Measurements from ENCODE around the gene ZSWIM6. TPM values are rescaled to one million over a fixed set of nuclear protein-coding genes. Genes with fewer than 3 reads are reported as not detected.

Gene ZSWIM6
- total and polyA plus RNA-seq, 8 donors, result 2.9 to 39.3 (median 15.4) TPM

DNA sequence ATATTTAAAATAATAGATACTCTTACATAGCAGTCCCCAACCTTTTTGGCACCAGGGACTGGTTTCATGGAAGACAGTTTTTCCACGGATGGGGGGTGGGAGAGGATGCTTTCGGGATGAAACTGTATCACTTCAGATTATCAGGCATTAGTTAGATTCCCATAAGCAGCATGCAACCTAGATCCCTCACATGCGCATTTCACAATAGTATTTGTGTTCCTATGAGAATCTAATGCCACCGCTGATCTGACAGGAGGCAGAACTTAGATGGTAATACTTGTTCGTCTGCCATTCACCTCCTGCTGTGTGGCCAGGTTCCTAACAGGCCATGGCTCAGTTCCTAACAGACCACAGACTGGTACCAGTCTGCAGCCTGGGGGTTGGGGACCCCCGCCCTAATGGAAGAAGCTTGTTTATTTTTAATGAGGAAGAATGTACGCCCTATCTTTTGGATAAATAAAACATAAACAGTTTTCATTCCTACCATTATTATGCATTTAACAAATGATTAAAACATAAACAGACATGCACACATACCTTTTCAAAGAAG, 187.7 kb downstream of the ZSWIM6 start:
- TF ChIP-seq EP300 (IDR thresholded peaks at IDR 0.05) (no peak), POLR2AphosphoS5 (IDR thresholded peaks at IDR 0.05) (no peak), POLR2A (IDR thresholded peaks at IDR 0.05) (no peak)
- TF ChIP-seq, protein P1, sequence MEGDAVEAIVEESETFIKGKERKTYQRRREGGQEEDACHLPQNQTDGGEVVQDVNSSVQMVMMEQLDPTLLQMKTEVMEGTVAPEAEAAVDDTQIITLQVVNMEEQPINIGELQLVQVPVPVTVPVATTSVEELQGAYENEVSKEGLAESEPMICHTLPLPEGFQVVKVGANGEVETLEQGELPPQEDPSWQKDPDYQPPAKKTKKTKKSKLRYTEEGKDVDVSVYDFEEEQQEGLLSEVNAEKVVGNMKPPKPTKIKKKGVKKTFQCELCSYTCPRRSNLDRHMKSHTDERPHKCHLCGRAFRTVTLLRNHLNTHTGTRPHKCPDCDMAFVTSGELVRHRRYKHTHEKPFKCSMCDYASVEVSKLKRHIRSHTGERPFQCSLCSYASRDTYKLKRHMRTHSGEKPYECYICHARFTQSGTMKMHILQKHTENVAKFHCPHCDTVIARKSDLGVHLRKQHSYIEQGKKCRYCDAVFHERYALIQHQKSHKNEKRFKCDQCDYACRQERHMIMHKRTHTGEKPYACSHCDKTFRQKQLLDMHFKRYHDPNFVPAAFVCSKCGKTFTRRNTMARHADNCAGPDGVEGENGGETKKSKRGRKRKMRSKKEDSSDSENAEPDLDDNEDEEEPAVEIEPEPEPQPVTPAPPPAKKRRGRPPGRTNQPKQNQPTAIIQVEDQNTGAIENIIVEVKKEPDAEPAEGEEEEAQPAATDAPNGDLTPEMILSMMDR (IDR thresholded peaks at IDR 0.05), result no peak
- WGBS, 5 donors, result 74 to 83% (median 78%) methylated on average over 7 of the region's 7 CpGs
- intact Hi-C loops (cut with DNase I; ENCODE audit: low total_unique reads), result no loop called here

DNA sequence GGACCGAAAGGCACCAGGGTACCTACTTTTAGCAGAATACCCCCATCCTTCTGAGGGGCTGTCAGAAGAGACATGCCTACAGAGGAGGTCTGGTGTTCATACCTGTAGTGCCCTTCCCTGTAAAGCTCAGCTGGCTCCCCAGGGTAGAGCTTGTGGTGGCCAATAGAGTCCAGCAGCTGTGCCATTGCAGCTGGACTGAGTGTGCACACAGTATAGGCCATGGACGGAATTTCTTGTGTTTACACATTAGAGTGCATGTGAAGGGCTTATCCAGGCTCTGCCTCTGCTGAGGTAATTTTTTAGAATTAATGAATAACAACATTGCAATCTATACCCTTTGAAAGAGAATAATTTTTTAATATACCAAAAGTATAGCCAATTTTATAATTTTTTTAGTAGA, 191.0 kb downstream of the ZSWIM6 start:
- Histone ChIP-seq H3K36me3 (peaks cover 0 to 25% (median 23%) of the 10 kb centered on the region in 4 donors), H3K27ac (no peak overlapping the region), H3K4me1 (peaks cover 0 to 25% (median 8%) of the 10 kb centered on the region in 4 donors), H3K4me3 (no peak overlapping the region), H3K27me3 (no peaks in the 10 kb centered on the region), H3K9me3 (no peaks in the 10 kb centered on the region)
- intact Hi-C loops (cut with DNase I; ENCODE audit: low total_unique reads), result no loop called here
- TF ChIP-seq POLR2AphosphoS5 (IDR thresholded peaks at IDR 0.05) (no peak), EP300 (IDR thresholded peaks at IDR 0.05) (no peak), POLR2A (IDR thresholded peaks at IDR 0.05) (no peak)
- TF ChIP-seq, protein P1 (IDR thresholded peaks at IDR 0.05), result no peak
- DNase-seq, result peak in 1 of 2 donors; percentile 48
- WGBS, 5 donors, result 77 to 87% (median 86%) methylated on average over 2 of the region's 2 CpGs

More for the DNA sequence above, 187.7 kb downstream of the ZSWIM6 start:
- H3K27ac ChIP-seq, result no peak overlapping the region
- H3K4me1 ChIP-seq, result peaks cover 0 to 8% (median 0%) of the 10 kb centered on the region in 4 donors
- H3K36me3 ChIP-seq, result peaks cover 0 to 7% (median under 1%) of the 10 kb centered on the region in 4 donors
- H3K9me3 ChIP-seq, result peaks cover 0 to 7% (median 0%) of the 10 kb centered on the region in 4 donors
- DNase-seq, result no peak
- no peak overlapping the region for H3K4me3 ChIP-seq
- no peaks in the 10 kb centered on the region for H3K27me3 ChIP-seq

DNA sequence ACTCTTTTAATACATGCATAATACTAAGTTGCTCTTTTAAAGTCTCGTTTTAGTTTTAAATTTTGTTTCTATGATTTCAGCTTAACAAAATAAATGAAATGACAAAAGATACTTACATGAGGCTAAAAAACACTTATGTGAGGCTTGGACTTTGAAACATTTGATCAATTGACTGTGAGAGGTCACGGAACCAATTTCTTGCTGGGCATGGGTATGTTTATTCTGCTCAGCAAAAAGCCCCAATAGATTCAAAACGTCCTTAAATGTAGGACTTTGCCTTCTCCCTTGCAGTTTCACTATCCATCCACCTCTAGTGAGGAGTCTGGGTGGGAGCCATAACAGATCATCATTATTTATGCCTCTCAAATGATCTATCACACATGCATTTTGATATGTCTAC, 191.9 kb downstream of the ZSWIM6 start:
- WGBS, 5 donors, result 66 to 77% (median 75%) methylated on average over 3 of the region's 3 CpGs
- intact Hi-C loops (cut with DNase I; ENCODE audit: low total_unique reads), result no loop called here
- no peaks in the 10 kb centered on the region for H3K9me3 ChIP-seq
- H3K36me3 ChIP-seq, result peaks cover 0 to 31% (median 28%) of the 10 kb centered on the region in 4 donors
- DNase-seq, result no peak
- H3K27me3 ChIP-seq, result no peaks in the 10 kb centered on the region
- no peak overlapping the region for H3K27ac ChIP-seq
- H3K4me1 ChIP-seq, result peaks cover 0 to 25% (median 8%) of the 10 kb centered on the region in 4 donors
- no peak overlapping the region for H3K4me3 ChIP-seq
- TF ChIP-seq EP300 (IDR thresholded peaks at IDR 0.05), result no peak
- TF ChIP-seq, protein P1 (IDR thresholded peaks at IDR 0.05), result no peak

DNA sequence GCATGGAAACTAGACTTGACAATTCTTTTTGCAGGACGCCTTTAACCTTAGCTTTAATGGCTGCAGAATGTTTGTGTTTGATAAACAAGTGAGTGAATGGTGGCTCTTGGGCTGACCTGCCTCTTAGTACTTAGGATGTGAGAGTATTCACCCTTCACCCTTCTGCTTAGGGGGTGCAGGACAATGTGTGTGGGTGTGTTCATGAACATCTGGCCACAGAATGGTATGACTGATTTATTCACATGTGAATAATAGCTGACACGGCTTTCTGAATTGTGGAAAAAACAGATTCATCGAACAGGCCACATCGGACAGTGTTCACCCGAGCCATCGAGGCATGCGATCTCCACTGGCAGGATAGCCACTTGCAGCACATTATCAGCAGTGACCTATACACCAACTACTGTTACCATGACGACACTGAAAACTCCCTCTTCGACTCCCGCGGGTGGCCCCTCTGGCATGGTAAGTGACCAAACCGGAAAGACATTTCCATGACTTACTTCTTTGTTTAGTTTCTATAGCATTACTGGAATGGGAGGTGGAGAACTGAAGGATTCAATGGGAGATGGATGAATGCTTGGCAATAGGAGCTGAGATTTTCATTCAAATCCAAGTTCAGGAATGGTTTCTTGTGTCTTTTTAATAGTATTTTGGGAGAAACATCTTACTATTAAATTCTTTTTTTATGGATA, 193.6 kb downstream of the ZSWIM6 start:
- Histone ChIP-seq H3K9me3 (no peaks in the 10 kb centered on the region), H3K27me3 (no peaks in the 10 kb centered on the region), H3K27ac (no peak overlapping the region), H3K4me3 (no peak overlapping the region), H3K36me3 (peaks cover 9 to 47% (median 41%) of the 10 kb centered on the region in 4 donors), H3K4me1 (peaks cover 0 to 25% (median 8%) of the 10 kb centered on the region in 4 donors)
- TF ChIP-seq POLR2A (IDR thresholded peaks at IDR 0.05) (no peak), EP300 (IDR thresholded peaks at IDR 0.05) (no peak), POLR2AphosphoS5 (IDR thresholded peaks at IDR 0.05) (no peak)
- TF ChIP-seq, protein P1 (IDR thresholded peaks at IDR 0.05), result no peak
- peak in 1 of 2 donors; percentile 89 for DNase-seq
- 47 to 64% (median 49%) methylated on average over 12 of the region's 12 CpGs for WGBS, 5 donors
- intact Hi-C loops (cut with DNase I; ENCODE audit: low total_unique reads), result no loop called here

All from stomach (tissue), 9 donors.